Spleen (tissue), 11 donors: Measurements from ENCODE around the gene CTRL. TPM values are rescaled to one million over a fixed set of nuclear protein-coding genes. Genes with fewer than 3 reads are reported as not detected.

Source experiments
- DNase-seq: peaks from one replicate; pipeline ENCODE4 v3.0.0-alpha.2; 2020
- H3K27ac ChIP-seq, 8 donors: fragments of 200-600 bp; sonication (generic) in 7 of 8; 1 replicate in 4 of 8; 2 replicates in 4 of 8; pipeline versions ENCODE4 v1.5.0 to v1.8.0; 2016 to 2021; ENCODE audit warnings: inconsistent platforms in 4 of 8, mild to moderate bottlenecking in 4 of 8, moderate library complexity in 1 of 8
- H3K27me3 ChIP-seq, 7 donors: fragments of 200-600 bp; sonication (generic) in 6 of 7; replicated peaks in 1 of 7; 1 replicate in 4 of 7; 2 replicates in 3 of 7; pipeline versions ENCODE4 v1.5.0 to v1.8.0; 2016 to 2021; ENCODE audit warnings: inconsistent platforms in 3 of 7, mild to moderate bottlenecking in 1 of 7
- H3K36me3 ChIP-seq, 6 donors: fragments of 200-600 bp; sonication (generic) in 5 of 6; 1 replicate in 4 of 6; 2 replicates in 2 of 6; pipeline versions ENCODE4 v1.5.0 to v1.8.0; 2016 to 2021; ENCODE audit warnings: inconsistent platforms in 2 of 6
- H3K4me1 ChIP-seq, 6 donors: fragments of 200-600 bp; sonication (generic) in 5 of 6; 1 replicate in 3 of 6; 2 replicates in 3 of 6; pipeline versions ENCODE4 v1.5.0 to v1.8.0; 2016 to 2021; ENCODE audit warnings: inconsistent platforms in 3 of 6
- H3K4me3 ChIP-seq, 8 donors: fragments of 200-600 bp; sonication (generic) in 7 of 8; 1 replicate in 4 of 8; 2 replicates in 4 of 8; pipeline versions ENCODE4 v1.5.0 to v1.8.0; 2016 to 2021; ENCODE audit warnings: inconsistent platforms in 4 of 8, mild to moderate bottlenecking in 4 of 8, moderate library complexity in 2 of 8
- H3K9me3 ChIP-seq, 8 donors: fragments of 200-600 bp; sonication (generic) in 7 of 8; 1 replicate in 4 of 8; 2 replicates in 4 of 8; pipeline versions ENCODE4 v1.5.0 to v1.8.0; 2016 to 2021; ENCODE audit warnings: inconsistent platforms in 4 of 8
- CTCF ChIP-seq, 11 experiments: fragments of 200-600 bp in 7 of 11; fragments of 450-650 bp in 4 of 11; sonication (generic) in 4 of 11; IDR thresholded peaks in 8 of 11; conservative IDR thresholded peaks in 3 of 11; 1 replicate in 7 of 11; 2 replicates in 4 of 11; pipeline versions ENCODE4 v1.4.0 to v1.8.0; 2016 to 2021; ENCODE audit warnings: antibody characterized with exemption in 11 of 11, inconsistent platforms in 4 of 11, mild to moderate bottlenecking in 1 of 11
- POLR2A ChIP-seq, 3 donors: fragments of 450-650 bp; IDR thresholded peaks; one replicate each; pipeline ENCODE4 v1.5.1; 2017; ENCODE audit warnings: antibody characterized with exemption in 3 of 3, mild to moderate bottlenecking in 1 of 3
- POLR2AphosphoS5 ChIP-seq, 3 donors: sonication (generic); formaldehyde crosslinking; IDR thresholded peaks; one replicate each; pipeline ENCODE4 v1.5.1; 2017; ENCODE audit warnings: antibody characterized with exemption in 3 of 3
- WGBS, 5 donors: extraction: QIAGEN DNeasy Blood & Tissue Kit in 3 of 5; methylation state at CpG; one replicate each; pipeline versions ENCODE4 v1.1.5 to v1.1.7; 2013 to 2018; 5-methylcytosine and 5-hydroxymethylcytosine counted together
- intact Hi-C: fragments of 100-400 bp; cut with DNase I; formaldehyde crosslinking; loops from one replicate; pipeline ENCODE4 v1.15.0; 2023; ENCODE audit warnings: low total_unique reads
- polyA plus RNA-seq, 3 donors: library from polyadenylated mRNA; stranded (reverse); fragments of 200-250 nt; gene quantifications; one replicate each; pipeline ENCODE4 v1.2.1, GENCODE V29; 2013
- total RNA-seq, 7 donors: library from RNA; depleted of rRNA in 3 of 7; stranded (reverse); fragments of >200 nt in 3 of 7; fragmentation: NEBNext Ultra II Directional in 4 of 7; extraction: Animal tissue kit (Norgen Biotek cat#: 25700) in 4 of 7; gene quantifications; one replicate each; pipeline versions ENCODE4 v1.1.0 to v1.2.1, GENCODE V29; 2016 to 2021
- donor health status: healthy with polysubstance abuse.
- donor health status: DM: no; HTN: no; CAD: no; lungs with moderate emphysema.
- donor health status: DM: no; HTN: no; CAD: no.
- donor health status: Bipolar disorder and iron deficiency.
- donor health status: healthy.
- donor health status: DM: no; HTN: no; CAD: no.
- donor health status: DM: yes; HTN: yes; CAD: no.

The CTRL gene
- total and polyA plus RNA-seq, 10 donors: 2.0 to 10.3 (median 4.7) TPM

- TF ChIP-seq CTCF (IDR thresholded peaks at IDR 0.05 in 8 of 11, conservative IDR thresholded peaks at IDR 0.05 in 3 of 11): no peak
- peak; percentile 83 to 91 (median 85) for TF ChIP-seq POLR2AphosphoS5 (IDR thresholded peaks at IDR 0.05)
- TF ChIP-seq POLR2A (IDR thresholded peaks at IDR 0.05): peak in 1 of 3 donors; percentile 81
- Histone ChIP-seq H3K27ac (peak within 1 kb of the TSS; percentile 97 to 99 (median 98)), H3K36me3 (peaks cover 0 to 63% (median 34%) of the 10 kb centered on the region in 6 donors), H3K9me3 (no peaks in the 10 kb centered on the region), H3K27me3 (no peaks in the 10 kb centered on the region), H3K4me1 (peaks cover 11 to 61% (median 38%) of the 10 kb centered on the region in 6 donors), H3K4me3 (peak within 1 kb of the TSS; percentile 72 to 98 (median 96))
- intact Hi-C loops: loop anchor here (10.0 kb wide), 1 partner anchor 92 kb away; the partner anchor contains the start of genes CENPT, NUTF2 and THAP11
- DNase-seq: peak; percentile 93
- 0 to 1% (median 0%) methylated on average over 31 to 54 of the region's 54 CpGs for WGBS, 5 donors
Measured at GRCh38 chr16:67936124-67936879, 4.6 kb upstream of the CTRL start, which contains the start of gene PSMB10. Gene PSMB10, minus strand, starts transcription at chr16:67936850. Its CDS starts 101 bp downstream, at chr16:67936749.

GRCh38 chr16:67935402-67936123 is 3.9 kb upstream of the CTRL start:
- WGBS, 5 donors: 10 to 12% (median 11%) methylated on average over 39 to 55 of the region's 55 CpGs
- TF ChIP-seq POLR2AphosphoS5 (IDR thresholded peaks at IDR 0.05) (peak; percentile 92 to 98 (median 93)), POLR2A (IDR thresholded peaks at IDR 0.05) (peak in 2 of 3 donors; percentile 42 to 75), CTCF (IDR thresholded peaks at IDR 0.05 in 8 of 11, conservative IDR thresholded peaks at IDR 0.05 in 3 of 11) (peak in 5 of 11 experiments; percentile 7 to 45 (median 28))
- peak; percentile 99 for DNase-seq
- peaks cover 11 to 54% (median 36%) of the 10 kb centered on the region in 6 donors for H3K4me1 ChIP-seq
- intact Hi-C loops: loop anchor here (10.0 kb wide), 1 partner anchor 91 kb away; the partner anchor contains the start of genes CENPT, NUTF2 and THAP11
- H3K36me3 ChIP-seq: peaks cover 0 to 64% (median 36%) of the 10 kb centered on the region in 6 donors
- no peaks in the 10 kb centered on the region for H3K9me3 ChIP-seq
- peak overlapping the region; percentile 97 to 99 (median 98) for H3K27ac ChIP-seq
- H3K4me3 ChIP-seq: peak overlapping the region; percentile 72 to 98 (median 96)
- H3K27me3 ChIP-seq: no peaks in the 10 kb centered on the region

GRCh38 chr16:67935101-67935401 is 3.4 kb upstream of the CTRL start:
- TF ChIP-seq POLR2A (IDR thresholded peaks at IDR 0.05) (no peak), POLR2AphosphoS5 (IDR thresholded peaks at IDR 0.05) (no peak), CTCF (IDR thresholded peaks at IDR 0.05 in 8 of 11, conservative IDR thresholded peaks at IDR 0.05 in 3 of 11) (no peak)
- intact Hi-C loops: loop anchor here (10.0 kb wide), 1 partner anchor 90 kb away; the partner anchor contains the start of genes CENPT, NUTF2 and THAP11
- Histone ChIP-seq H3K9me3 (no peaks in the 10 kb centered on the region), H3K27me3 (no peaks in the 10 kb centered on the region), H3K36me3 (peaks cover 0 to 64% (median 40%) of the 10 kb centered on the region in 6 donors), H3K4me3 (peak overlapping the region; percentile 72 to 98 (median 96)), H3K27ac (peak overlapping the region in 7 of 8 donors; percentile 97 to 99 (median 98)), H3K4me1 (peaks cover 11 to 49% (median 32%) of the 10 kb centered on the region in 6 donors)
- WGBS, 5 donors: 66 to 74% (median 71%) methylated on average over 13 of the region's 13 CpGs
- no peak for DNase-seq
